HCEC 1CT (cell line): ENCODE measurements around the gene MBNL1.
A peak's percentile ranks its signal among the peaks of the same experiment; 100 is the strongest.

Source experiments
- DNase-seq: peaks from one replicate; pipeline ENCODE4 v3.0.0-alpha.2; 2017

The MBNL1 gene, protein sequence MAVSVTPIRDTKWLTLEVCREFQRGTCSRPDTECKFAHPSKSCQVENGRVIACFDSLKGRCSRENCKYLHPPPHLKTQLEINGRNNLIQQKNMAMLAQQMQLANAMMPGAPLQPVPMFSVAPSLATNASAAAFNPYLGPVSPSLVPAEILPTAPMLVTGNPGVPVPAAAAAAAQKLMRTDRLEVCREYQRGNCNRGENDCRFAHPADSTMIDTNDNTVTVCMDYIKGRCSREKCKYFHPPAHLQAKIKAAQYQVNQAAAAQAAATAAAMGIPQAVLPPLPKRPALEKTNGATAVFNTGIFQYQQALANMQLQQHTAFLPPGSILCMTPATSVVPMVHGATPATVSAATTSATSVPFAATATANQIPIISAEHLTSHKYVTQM

DNA sequence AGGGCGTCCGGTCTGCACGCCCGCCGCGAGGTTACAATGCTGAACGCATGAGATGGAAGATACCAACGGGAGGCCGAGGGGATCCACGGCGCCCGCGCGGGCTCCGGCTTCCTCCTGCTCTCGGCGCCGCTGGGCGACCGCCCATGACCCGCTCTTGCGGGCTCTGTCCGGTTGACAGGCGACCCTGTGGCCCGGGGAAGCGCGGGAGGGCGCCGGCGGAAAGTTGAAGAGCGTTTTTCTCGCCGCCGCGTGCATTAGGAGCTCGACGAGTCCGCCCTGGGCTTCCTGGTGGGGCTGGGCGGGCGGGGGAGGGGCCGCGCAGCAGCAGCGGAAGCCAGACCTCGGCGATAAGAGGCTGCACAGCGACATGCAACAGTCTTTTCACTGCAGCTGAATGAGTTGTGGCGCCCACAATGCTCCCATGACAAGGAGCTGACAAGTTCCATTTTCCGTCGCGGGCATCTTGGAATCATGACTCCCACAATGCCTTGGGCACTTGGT, at the start of gene MBNL1:
MBNL1 (plus strand) TSS at position 375 of the 501 bp plus-strand sequence. CDS start 31,265 bp downstream, outside the sequence.
- DNase-seq = peak; percentile 81

DNA sequence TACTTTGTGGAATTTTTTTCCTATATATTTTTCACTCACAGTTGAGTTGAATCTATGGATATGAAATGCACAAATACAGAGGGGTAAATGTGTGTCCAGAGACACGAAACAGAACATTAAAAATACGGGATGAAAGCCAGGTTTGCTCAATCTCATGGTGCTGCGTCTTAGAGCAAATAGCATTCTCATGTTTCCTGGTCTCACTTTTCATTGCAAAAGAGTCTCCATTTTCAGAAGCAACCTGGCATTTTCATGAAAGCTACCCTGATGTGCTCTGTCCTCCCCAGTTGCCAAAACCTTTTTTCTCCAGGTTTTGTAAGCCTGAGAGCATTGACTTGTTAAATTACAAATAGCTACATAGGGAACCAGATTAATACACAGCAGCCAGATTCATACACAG, 49.5 kb upstream of the MBNL1 start:
- no peak for DNase-seq

DNA sequence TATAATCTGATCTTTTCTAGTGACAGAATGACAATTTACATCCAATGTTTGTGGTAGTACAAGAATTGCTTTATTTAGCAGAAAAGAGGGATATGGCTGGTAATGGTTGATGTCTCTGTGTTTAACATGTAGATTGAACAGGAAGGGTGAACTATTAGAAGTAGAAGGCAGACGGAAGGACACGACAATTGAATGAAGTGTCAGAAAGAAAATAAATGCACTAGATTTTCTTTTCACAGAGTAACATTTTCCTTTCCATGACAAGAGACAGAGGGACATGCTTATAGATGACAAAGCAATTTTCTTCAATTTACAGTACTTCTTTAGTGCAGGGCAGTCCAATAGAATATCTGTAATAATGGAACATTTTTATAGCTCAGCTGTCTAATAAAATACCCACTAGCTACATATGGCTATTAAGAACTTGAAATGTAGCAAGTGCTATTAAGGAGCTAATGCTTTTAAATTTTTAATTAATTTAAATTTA, 48.9 kb upstream of the MBNL1 start:
- no peak for DNase-seq

DNA sequence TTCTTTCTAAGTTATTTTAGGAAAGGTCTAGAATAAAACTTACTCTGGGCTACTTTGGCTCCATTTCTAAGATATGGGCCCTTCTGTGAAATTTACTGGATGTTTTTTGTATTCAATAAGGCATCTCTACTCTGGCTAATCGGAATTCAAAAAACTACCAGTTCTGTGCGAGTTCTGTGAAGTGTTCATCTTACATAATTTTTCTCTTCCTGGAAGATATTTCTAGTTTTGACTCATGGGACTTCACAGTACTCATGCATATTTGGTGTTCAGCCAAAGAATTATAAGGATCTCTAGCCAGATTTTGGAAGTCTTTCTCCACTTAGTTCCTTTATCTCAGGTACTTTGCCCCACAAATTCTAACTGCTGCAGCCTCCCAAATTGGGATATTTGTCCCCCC, 46.4 kb upstream of the MBNL1 start:
- DNase-seq = peak; percentile 83

DNA sequence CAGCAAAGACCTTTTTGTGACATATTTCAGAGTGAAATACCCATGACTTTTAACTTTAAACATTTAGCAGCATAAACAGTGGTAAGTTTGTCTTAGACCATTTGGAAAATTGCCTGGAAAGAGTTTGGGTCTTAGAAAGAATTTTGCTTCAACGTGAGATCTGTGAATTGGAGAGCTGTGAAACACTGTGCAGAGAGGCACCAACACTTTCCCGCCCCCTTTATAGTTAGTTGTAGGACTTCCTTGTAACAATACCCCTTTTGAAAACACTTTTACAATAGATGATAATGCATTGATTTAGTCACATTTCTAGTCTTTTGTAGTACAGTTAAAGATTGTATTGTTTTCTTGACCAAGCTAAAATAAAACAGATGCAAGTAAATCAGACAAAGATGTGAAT, 43.5 kb upstream of the MBNL1 start:
- DNase-seq = no peak

DNA sequence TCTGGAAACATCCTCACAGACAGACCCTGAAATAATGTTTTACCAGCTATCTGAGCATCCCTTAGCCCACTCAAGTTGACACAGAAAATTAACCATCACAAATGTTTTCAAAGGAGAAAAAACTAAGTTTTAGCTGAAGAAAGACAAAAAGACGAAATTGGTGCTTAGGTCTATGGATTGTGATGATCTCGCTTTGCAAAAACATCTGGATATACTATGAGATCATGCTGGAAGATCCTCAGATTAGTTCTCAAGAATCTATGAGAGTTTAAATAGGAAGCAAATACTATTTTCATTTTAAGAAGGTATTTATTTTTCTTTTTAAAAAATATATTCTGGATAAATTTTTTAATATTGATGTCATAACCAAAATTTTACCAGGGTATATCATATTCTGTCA, 42.6 kb upstream of the MBNL1 start:
- no peak for DNase-seq

DNA sequence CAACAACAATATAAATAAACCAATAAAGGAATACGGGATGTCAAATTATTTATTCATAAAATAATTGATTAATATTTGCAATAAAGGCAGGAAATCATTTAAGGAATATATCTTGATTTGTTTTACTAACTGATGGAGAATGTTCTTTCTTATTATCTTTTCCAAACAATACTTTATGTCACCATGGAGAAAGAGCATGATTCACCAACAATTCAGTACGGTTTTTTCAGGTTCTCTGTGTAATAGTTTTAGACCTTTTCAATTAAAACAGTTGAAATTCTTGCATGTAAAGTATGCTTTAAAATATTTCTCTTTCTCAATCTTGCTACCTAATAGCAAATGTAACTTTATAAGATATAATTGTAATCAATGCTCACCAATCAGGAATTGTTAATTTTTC, 41.7 kb upstream of the MBNL1 start:
- no peak for DNase-seq

DNA sequence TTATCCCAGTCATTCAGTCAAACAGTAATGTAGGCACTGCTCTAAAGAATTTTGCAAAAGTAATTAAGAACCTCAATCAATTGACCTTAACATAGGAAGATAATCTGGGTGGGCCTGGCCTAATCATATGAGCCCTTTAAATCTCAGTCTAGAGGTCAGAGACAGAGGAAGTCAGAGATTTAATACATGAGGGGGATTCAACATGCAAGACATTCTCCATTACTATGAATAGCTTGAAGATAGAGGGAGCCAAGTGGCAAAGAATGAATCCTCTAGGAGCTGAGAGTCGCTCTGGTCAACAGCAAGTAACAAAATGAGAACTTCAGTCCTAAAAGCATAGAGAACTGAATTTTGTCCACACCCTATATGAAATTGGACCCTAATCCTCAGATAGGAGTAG, 39.0 kb upstream of the MBNL1 start:
- DNase-seq = no peak

DNA sequence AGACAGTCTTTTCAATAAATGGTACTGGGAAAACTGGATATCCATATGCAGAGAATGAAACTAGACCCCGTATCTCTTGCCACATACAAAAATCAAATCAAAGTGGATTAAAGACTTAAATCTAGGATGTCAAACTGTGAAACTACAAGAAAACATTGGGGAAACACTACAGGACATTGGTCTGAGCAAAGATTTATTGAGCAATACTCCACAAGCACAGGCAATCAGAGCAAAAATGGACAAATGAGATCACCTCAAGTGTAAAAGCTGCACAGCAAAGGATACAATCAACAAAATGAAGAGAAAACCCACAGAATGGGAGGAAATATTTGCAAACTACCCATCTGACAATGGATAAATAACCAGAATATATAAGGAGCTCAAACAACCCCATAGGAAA, 38.4 kb upstream of the MBNL1 start:
- DNase-seq = no peak

DNA sequence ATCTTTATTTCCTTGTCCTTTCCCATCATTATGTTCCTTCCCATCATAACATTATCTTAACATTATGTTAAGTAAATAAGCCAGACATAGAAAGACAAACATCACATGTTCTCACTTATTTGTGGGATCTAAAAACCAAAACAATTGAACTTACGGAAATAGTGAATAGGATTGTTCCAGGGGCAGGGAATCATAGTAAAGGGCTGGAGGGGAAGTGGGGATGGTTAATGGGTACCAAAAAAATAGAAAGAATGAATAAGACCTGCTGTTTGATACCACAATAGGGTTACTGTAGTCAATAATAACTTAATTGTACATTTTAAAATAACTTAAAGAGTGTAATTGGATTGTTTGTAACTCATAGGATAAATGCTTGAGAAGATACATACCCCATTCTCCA, 36.7 kb upstream of the MBNL1 start:
- DNase-seq = no peak

DNA sequence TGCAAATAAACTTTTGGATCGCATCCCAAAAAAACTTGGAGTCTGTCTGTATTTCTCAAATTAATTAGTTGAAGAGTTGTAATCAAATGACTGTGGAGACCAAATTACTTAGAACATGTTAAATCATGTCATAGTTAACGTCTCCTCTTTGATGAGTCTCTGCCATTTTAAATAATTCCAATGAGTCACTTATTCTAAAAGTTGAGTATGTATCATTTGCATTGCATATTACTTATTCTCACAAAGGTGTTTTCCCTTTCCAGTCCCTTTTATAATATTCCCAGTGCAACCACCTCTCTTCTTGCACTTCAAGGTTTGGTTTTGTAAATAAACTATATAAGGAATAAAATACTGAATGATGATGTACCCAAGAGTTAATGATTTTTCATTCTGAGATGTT, 36.0 kb upstream of the MBNL1 start:
- DNase-seq = no peak

DNA sequence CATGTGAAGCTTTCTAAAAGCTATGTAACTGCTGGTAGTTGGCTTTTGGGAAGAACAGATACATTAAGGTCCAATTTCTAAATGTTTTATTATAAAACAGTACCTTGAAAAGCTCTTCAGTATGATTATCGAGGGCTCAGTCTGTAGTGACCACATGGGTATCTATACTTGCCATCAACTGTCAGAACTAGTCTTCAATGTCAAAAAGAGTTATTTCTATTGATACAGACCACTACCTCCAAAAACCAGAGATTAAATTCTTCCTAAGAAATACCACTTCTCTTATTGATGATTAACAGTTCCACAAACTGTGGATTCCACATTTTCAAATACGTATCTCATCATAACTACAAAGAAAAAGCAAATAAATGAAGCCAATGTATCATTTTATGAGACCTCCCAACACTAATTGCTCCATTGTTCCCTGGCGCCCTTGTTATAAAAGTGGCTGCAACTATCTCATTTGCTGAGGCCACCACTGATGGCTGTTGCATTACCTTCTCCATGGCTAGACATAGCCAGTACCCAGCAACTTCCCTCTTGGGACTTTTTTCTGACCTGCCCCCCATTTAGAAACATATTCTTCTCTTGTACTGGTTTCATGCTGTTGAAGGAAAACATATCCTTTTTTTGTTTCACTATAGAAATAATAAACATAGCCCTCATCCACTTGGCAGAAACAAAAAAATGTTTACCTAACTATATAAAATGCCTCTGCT, 33.9 kb upstream of the MBNL1 start:
- no peak for DNase-seq

DNA sequence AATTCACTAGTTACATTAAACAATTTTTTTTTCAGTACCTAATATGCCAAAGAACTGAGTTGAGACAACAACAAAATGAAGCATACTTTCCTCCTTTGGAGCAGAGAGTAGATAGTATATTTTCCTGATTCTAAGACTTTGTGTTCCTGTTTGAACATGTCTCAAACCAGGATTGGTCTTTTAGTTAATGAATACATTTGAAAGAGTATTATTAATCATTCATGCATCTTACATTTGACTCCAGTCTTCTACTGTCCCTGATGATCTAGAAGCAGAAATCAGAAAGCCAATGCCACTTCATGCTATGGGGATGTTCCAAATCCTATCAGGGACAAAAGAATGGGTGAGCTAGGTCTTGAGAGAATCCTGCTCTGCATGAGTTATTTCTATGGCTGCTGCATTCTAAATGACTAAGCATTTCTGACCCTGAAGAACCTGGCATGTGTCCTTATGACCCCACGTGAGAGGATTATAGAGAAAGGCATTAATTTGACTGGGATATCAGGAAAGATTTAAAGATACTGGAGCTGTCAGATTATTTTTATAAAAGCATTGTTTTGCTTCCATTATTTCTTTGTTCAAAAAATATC, 32.9 kb upstream of the MBNL1 start:
- DNase-seq = peak; percentile 53

DNA sequence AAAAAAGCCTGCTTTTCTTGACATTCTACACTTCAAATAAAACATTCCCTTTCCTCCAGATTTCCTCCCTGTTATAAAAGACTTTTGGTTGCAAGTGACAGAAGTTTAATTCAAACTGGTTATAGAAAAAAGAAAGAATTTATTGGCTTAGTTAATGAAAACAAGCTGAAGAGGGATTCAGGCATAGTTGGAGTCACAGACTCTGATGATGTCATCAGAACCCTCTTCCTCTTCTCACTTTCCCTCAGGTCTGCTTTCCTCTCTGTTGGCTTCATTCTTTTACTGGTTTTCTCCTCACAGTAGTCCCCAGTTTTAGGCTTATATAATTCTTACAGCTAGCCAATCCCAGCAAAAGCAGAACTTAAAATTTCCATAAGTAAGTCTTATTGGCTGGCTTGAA, 32.0 kb upstream of the MBNL1 start:
- peak; percentile 11 for DNase-seq

DNA sequence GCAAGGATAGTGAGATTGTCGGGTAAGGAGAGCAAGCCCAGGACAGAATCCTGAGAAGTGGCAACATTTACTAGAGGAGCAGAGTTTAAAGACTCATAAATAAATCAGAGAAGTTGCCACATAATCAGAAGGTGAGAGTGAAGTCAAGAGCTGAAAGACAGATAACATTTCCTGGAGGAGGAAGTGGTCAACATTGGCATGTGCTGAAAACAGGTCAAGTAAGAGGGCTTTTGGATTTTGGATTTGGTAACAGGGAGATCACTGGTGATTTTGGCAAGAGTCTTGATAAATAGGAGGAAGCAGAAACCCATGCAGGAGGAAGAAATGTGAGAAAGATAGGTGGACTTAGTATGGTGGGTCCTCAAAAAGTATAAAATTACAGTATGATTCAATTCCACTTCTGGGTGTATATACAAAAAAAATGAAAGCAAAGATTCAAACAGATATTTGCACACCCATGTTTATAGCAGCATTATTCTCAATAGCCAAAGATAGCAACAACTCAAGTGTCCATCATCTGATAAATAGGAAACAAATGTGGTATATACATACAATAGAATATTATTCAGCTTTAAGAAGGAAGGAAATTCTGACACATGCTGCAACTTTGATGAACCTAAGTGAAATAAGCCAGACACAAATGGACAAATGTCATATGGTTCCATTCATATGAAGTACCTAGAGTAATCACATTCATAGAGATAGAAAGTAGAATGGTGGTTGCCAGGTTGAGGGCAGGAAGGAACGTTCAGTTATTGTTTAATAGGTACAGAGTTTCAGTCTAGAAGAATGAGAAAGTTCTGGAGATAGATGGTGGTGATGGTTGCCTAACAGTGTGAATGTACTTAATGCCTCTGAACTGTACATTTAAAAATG, 27.3 kb upstream of the MBNL1 start:
- peak; percentile 25 for DNase-seq

DNA sequence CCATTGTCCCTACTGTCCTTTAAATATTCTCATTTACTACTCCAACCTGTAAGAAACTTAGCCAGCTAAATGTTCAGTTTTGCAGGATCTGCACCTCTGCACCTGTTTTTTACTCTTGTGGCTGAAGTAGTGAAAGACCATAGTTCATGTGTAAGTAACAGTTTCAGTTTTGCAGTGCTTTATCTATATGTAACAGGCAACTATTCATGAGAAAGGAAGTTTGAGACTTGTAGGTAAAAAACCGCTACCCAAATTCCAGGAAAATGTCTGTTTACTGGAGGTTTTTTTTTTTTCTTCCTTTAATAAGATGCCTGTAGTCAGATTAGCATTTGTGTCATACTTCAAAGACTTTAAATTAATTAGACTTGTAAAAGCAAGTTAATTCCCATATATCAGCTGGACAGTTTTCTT, 25.4 kb upstream of the MBNL1 start:
- no peak for DNase-seq

DNA sequence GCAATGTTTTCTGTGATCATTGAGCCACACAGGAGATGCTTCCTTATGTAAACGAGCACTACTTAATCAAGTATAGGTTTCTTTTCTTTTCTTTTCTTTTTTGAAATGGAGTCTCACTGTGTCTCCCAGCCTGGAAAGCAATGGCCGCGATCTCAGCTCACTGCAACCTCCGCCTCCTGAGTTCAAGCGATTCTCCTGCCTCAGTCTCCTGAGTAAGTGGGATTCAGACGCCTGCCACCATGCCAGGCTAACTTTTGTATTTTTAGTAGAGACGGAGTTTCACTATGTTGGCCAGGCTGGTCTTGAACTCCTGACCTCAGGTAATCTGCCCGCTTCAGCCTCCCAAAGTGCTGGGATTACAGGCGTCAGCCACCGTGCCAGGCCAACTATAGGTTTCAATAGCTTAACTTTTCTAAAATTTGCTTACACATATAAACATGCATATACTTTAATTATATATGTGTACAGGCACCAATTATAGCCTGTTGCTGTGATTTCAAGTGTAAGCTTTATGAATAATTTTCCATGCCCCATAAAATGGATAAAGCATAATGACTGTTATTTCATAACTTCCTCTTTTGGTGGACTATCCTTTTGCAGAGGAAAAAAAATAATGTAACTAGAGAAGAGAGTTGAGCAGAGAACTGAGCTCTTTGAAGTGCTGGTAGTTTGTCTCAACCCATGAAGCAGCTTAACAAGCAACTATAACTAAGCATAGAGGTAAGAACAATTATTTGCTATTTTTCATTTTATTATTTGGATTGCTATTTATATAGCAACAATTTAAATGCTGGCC, 24.8 kb upstream of the MBNL1 start:
- no peak for DNase-seq

DNA sequence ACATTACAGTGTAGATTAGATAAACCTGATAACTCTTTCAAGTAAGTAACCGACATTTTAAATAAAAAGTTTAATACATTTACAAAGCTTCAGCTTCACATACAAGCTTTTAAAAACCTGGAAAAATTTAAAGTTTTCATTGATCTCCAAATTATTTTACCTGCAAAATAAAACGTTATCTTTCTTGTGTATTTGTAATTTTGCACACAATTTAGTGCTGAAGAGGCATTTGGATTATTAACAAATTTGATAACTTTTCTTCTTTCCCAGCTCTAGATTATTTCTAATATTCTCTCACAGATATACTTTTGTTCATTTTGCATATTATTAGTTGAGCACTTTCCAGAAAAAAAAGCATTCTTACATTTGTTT, 24.2 kb upstream of the MBNL1 start:
- no peak for DNase-seq

DNA sequence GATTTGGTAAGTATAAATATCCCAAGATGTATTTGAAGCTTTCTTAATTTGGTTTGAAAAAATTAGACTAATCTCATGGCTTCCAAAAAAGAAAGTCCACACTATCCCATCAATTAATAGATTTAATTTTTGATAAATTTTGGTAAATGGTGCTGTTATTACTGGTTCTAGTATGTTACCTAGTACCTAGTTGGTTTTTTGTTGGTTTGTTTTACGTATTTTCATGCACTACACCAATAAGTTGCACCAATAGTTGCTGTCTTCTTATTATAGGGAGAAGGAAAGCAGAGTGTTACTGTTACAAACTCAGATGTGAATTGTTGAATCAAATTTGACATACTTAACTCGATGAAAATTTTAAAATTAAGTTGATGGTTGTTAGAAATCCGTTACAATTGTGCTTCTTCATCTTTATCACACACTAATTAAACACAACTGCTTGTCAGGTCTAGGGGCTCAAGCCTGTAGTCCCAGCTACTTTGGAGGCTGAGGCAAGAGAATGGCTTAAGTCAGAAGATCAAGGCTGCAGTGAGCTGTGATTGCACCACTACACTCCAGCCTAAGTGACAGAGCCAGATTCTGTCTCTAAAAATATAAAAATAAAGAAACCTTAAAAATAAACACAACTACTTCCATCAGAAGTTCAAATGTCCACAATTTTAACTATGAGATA, 23.1 kb upstream of the MBNL1 start:
- no peak for DNase-seq

DNA sequence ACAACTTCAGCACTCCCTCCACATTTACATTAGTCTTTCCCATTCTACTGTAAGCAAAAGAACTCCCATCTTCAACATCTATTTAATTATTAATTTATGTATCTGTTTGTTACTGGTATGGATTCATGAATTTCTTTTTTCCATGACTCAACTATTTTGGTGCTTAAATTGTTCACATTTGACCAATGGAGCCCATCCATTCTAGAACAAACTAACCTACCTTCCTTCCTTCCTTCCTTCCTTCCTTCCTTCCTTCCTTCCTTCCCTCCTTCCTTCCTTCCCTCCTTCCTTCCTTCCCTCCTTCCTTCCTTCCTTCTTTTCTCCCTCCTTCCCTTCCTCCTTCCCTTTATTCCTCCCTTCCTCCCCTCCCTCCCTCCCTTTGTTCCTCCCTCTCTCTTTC, 16.8 kb upstream of the MBNL1 start:
- DNase-seq = no peak

DNA sequence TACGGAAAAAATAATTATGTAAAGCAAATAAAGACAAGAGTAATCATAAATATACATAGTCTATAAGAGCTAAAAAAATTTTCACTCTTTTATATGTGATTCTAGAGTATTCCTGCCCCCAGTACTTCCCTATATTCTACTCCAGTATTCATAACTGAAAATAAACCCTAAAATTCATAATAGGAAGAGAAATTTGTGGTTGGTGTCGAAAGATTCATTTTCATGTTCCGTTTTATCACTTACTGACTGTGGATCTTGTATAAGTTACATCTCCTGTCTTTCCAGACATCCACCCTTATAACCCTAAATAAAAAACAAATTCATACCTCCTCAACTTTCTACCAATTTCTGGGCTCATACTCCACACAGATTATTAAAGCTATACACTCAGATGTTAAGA, 16.0 kb upstream of the MBNL1 start:
- no peak for DNase-seq
